Activated effector memory CD4-positive, alpha-beta T cell treated with Interleukin-2 at 50 U/mL for 16 hours (primary cell): ENCODE data around the gene RIN1.

Source experiments
- DNase-seq: peaks from one replicate; pipeline ENCODE4 v3.0.0-alpha.2; 2020

Gene RIN1

GRCh38 chr11:66294626-66295620, 41.3 kb downstream of the RIN1 start:
- no peak for DNase-seq

- DNase-seq: no peak
These were observed 42.2 kb downstream of the RIN1 start for GRCh38 chr11:66293777-66294625.

- DNase-seq: no peak
These were observed 42.9 kb downstream of the RIN1 start for GRCh38 chr11:66293352-66293751.

GRCh38 chr11:66292543-66293332, 43.5 kb downstream of the RIN1 start:
- no peak for DNase-seq

- no peak for DNase-seq
These were observed 44.3 kb downstream of the RIN1 start, which contains the start of gene TMEM151A for GRCh38 chr11:66291706-66292542. TSS of gene TMEM151A (plus strand) at chr11:66291894. CDS start at chr11:66292014, 120 bp downstream.

GRCh38 chr11:66291303-66291705, 44.9 kb downstream of the RIN1 start:
- no peak for DNase-seq

- no peak for DNase-seq
These were observed 46.0 kb downstream of the RIN1 start for GRCh38 chr11:66290330-66290621.

- DNase-seq: no peak
These were observed 46.5 kb downstream of the RIN1 start for GRCh38 chr11:66289548-66290329.

- peak; percentile 98 for DNase-seq
These were observed 47.3 kb downstream of the RIN1 start, which contains the start of gene YIF1A for GRCh38 chr11:66288671-66289547. TSS of gene YIF1A (minus strand) at chr11:66289143. CDS start at chr11:66288985, 158 bp downstream.

GRCh38 chr11:66287889-66288670, 48.2 kb downstream of the RIN1 start:
- DNase-seq: no peak

- no peak for DNase-seq
These were observed 48.9 kb downstream of the RIN1 start for GRCh38 chr11:66287211-66287888.

- no peak for DNase-seq
These were observed 49.5 kb downstream of the RIN1 start for GRCh38 chr11:66286699-66287098.

- no peak for DNase-seq
These were observed 50.8 kb downstream of the RIN1 start for GRCh38 chr11:66285250-66285947.

- no peak for DNase-seq
These were observed 51.6 kb downstream of the RIN1 start for GRCh38 chr11:66284526-66285078.

GRCh38 chr11:66283461-66284105, 52.7 kb downstream of the RIN1 start:
- no peak for DNase-seq

GRCh38 chr11:66282468-66283455, 53.5 kb downstream of the RIN1 start:
- DNase-seq: peak; percentile 97
